Vagina (tissue), 2 donors: ENCODE data around the gene ACTR8.

Experiments used
- CTCF ChIP-seq, 3 experiments: fragments of 450-650 bp in 2 of 3; fragments of 200-600 bp in 1 of 3; sonication (generic) in 1 of 3; IDR thresholded peaks; one replicate each; pipeline ENCODE4 v1.5.1; 2017 to 2019; ENCODE audit warnings: antibody characterized with exemption in 3 of 3, mild to moderate bottlenecking in 2 of 3, moderate library complexity in 2 of 3
- POLR2A ChIP-seq, 2 donors: fragments of 450-650 bp; IDR thresholded peaks; one replicate each; pipeline ENCODE4 v1.6.1; 2017; ENCODE audit warnings: antibody characterized with exemption in 2 of 2, mild to moderate bottlenecking in 2 of 2, moderate library complexity in 2 of 2
- POLR2AphosphoS5 ChIP-seq, 2 donors: sonication (generic); formaldehyde crosslinking; IDR thresholded peaks; one replicate each; pipeline ENCODE4 v1.9.0; 2017; ENCODE audit warnings: antibody characterized with exemption in 2 of 2, mild to moderate bottlenecking in 2 of 2, low read depth in 1 of 2; ENCODE audit not compliant: insufficient read depth in 1 of 2

- no peak for TF ChIP-seq CTCF (IDR thresholded peaks at IDR 0.05)
- TF ChIP-seq POLR2AphosphoS5 (IDR thresholded peaks at IDR 0.05; ENCODE audit: insufficient read depth in 1 of 2, low read depth in 1 of 2): peak in 1 of 2 donors; percentile 54
- TF ChIP-seq POLR2A (IDR thresholded peaks at IDR 0.05): no peak
Observed at GRCh38 chr3:53846134-53846850, 35.7 kb downstream of the ACTR8 start, which contains the start of the genes CHDH and IL17RB.
